GM23338 (cell line): ENCODE measurements around the gene SESN1. TPM values are rescaled to one million over a fixed set of nuclear protein-coding genes. Genes with fewer than 3 reads are reported as not detected.

Experiments
- ATAC-seq: fragments of 200-7000 bp; cut with Tn5 transposase; 3 replicates; pipeline ENCODE4 v1.9.1; 2020
- DNase-seq: peaks from one replicate; pipeline ENCODE4 v3.0.0-alpha.2; 2015; ENCODE audit warnings: low spot score
- H2AFZ ChIP-seq: fragments of 200-600 bp; sonication (generic); 2 replicates; pipeline ENCODE4 v1.8.0; 2016; ENCODE audit warnings: antibody characterized with exemption, mild to moderate bottlenecking, moderate library complexity
- H3F3A ChIP-seq: fragments of 200-600 bp; sonication (generic); replicated peaks from 2 replicates; pipeline ENCODE4 v1.8.0; 2017; ENCODE audit warnings: antibody characterized with exemption, mixed run types, low read depth
- H3K27ac ChIP-seq: fragments of 200-600 bp; sonication (generic); 2 replicates; pipeline ENCODE4 v1.6.1; 2016; ENCODE audit warnings: low read depth
- H3K27me3 ChIP-seq: fragments of 200-600 bp; sonication (generic); 2 replicates; pipeline ENCODE4 v1.8.0; 2016; ENCODE audit warnings: mild to moderate bottlenecking, mixed run types, moderate library complexity; ENCODE audit not compliant: insufficient read depth
- H3K36me3 ChIP-seq: fragments of 200-600 bp; sonication (generic); 2 replicates; pipeline ENCODE4 v1.8.0; 2016; ENCODE audit warnings: mild to moderate bottlenecking; ENCODE audit not compliant: insufficient read depth
- H3K4me1 ChIP-seq: fragments of 200-600 bp; sonication (generic); 2 replicates; pipeline ENCODE4 v1.8.0; 2016; ENCODE audit warnings: mild to moderate bottlenecking, moderate library complexity; ENCODE audit not compliant: insufficient read depth
- H3K4me2 ChIP-seq: fragments of 200-600 bp; sonication (generic); 2 replicates; pipeline ENCODE4 v1.7.1; 2017; ENCODE audit warnings: mixed run types
- H3K4me3 ChIP-seq: fragments of 200-600 bp; sonication (generic); 2 replicates; pipeline ENCODE4 v1.6.1; 2016; ENCODE audit warnings: mixed run types
- H3K79me2 ChIP-seq: fragments of 200-600 bp; sonication (generic); replicated peaks from 2 replicates; pipeline ENCODE4 v1.8.0; 2017; ENCODE audit warnings: mild to moderate bottlenecking; ENCODE audit not compliant: insufficient read depth
- H3K9me2 ChIP-seq: fragments of 200-600 bp; sonication (generic); 2 replicates; pipeline ENCODE4 v1.8.0; 2017; ENCODE audit not compliant: insufficient read depth
- H4K20me1 ChIP-seq: fragments of 200-600 bp; sonication (generic); replicated peaks from 2 replicates; pipeline ENCODE4 v1.8.0; 2017; ENCODE audit warnings: mild to moderate bottlenecking; ENCODE audit not compliant: insufficient read depth
- H3K27ac Mint-ChIP-seq: 2 replicates; pipeline ENCODE4 v1.8.0; 2020; ENCODE audit warnings: inconsistent platforms, mild to moderate bottlenecking, moderate library complexity, mixed read lengths
- H3K27me3 Mint-ChIP-seq: 3 replicates; pipeline ENCODE4 v1.8.0; 2022; ENCODE audit warnings: low read depth, mild to moderate bottlenecking, moderate library complexity, mixed read lengths, inconsistent platforms; ENCODE audit not compliant: insufficient read depth, poor library complexity
- H3K36me3 Mint-ChIP-seq: 3 replicates; pipeline ENCODE4 v1.8.0; 2021; ENCODE audit warnings: low read depth, mild to moderate bottlenecking, inconsistent platforms, moderate library complexity, mixed read lengths
- H3K4me1 Mint-ChIP-seq: 3 replicates; pipeline ENCODE4 v1.8.0; 2020; ENCODE audit warnings: mild to moderate bottlenecking, inconsistent platforms, mixed read lengths
- H3K4me3 Mint-ChIP-seq: 3 replicates; pipeline ENCODE4 v1.8.0; 2021; ENCODE audit warnings: moderate library complexity, mild to moderate bottlenecking, inconsistent platforms, mixed read lengths
- H3K9me3 Mint-ChIP-seq: 3 replicates; pipeline ENCODE4 v1.8.0; 2020; ENCODE audit warnings: moderate library complexity, mild to moderate bottlenecking, inconsistent platforms, mixed read lengths
- CREB1 ChIP-seq: fragments of 250-450 bp; sonication (Bioruptor Pico); IDR thresholded peaks from 2 replicates; pipeline ENCODE4 v1.5.0; 2020; ENCODE audit warnings: low read depth, mild to moderate bottlenecking, moderate library complexity
- EZH2 ChIP-seq: fragments of 200-600 bp; sonication (generic); IDR thresholded peaks from one replicate; pipeline ENCODE4 v1.8.0; 2017; ENCODE audit warnings: antibody characterized with exemption, mild to moderate bottlenecking, low read depth; ENCODE audit not compliant: unreplicated experiment
- EZH2phosphoT487 ChIP-seq: fragments of 200-600 bp; sonication (generic); IDR thresholded peaks from one replicate; pipeline ENCODE4 v1.8.1; 2018; ENCODE audit warnings: antibody characterized with exemption; ENCODE audit not compliant: unreplicated experiment
- JUNB ChIP-seq: IDR thresholded peaks from one replicate; pipeline ENCODE4 v1.6.1; 2016; ENCODE audit warnings: antibody characterized with exemption; ENCODE audit not compliant: unreplicated experiment
- NANOG ChIP-seq: IDR thresholded peaks from 2 replicates; pipeline ENCODE4 v1.6.1; 2016; ENCODE audit warnings: antibody characterized with exemption, borderline replicate concordance
- POLR2AphosphoS5 ChIP-seq: IDR thresholded peaks from 2 replicates; pipeline ENCODE4 v1.6.1; 2016; ENCODE audit warnings: antibody characterized with exemption, low read depth
- REST ChIP-seq: IDR thresholded peaks from one replicate; pipeline ENCODE4 v1.6.1; 2018; ENCODE audit warnings: antibody characterized with exemption; ENCODE audit not compliant: unreplicated experiment
- STAT1 ChIP-seq: IDR thresholded peaks from one replicate; pipeline ENCODE4 v1.6.1; 2016; ENCODE audit warnings: antibody characterized with exemption; ENCODE audit not compliant: unreplicated experiment
- ZNF114 ChIP-seq: fragments of 250-450 bp; sonication (Bioruptor Pico); IDR thresholded peaks from 2 replicates; pipeline ENCODE4 v1.5.0; 2020; ENCODE audit warnings: mild to moderate bottlenecking, moderate library complexity
- ZNF331 ChIP-seq: fragments of 250-450 bp; sonication (Bioruptor Pico); IDR thresholded peaks from 2 replicates; pipeline ENCODE4 v1.5.0; 2020; ENCODE audit warnings: low read depth, mild to moderate bottlenecking, moderate library complexity
- ZNF462 ChIP-seq: fragments of 250-450 bp; sonication (Bioruptor Pico); IDR thresholded peaks from 2 replicates; pipeline ENCODE4 v1.5.0; 2020; ENCODE audit warnings: mild to moderate bottlenecking, moderate library complexity
- polyA plus RNA-seq: library from polyadenylated mRNA; unstranded; fragments of >200 nt; fragmentation: Nextera tagmentation; extraction: Ambion mirVana; gene quantifications from 2 replicates; pipeline ENCODE4 v1.2.1, GENCODE V29; 2016
- total RNA-seq: library from RNA; depleted of rRNA; stranded (reverse); fragments of >200 nt; shearing (Covaris generic); gene quantifications from 2 replicates; pipeline ENCODE4 v1.2.3, GENCODE V29; 2014
- TF ChIP-seq, protein P1 (sequence below): IDR thresholded peaks from 2 replicates; pipeline ENCODE4 v1.6.1; 2016; ENCODE audit warnings: antibody characterized with exemption

The SESN1 gene
- total and polyA plus RNA-seq, 2 experiments from 2014 or later, result 26.2 to 36.4 TPM

GRCh38 chr6:109025639-109026038, 69.0 kb downstream of the SESN1 start:
- no peaks in the 10 kb centered on the region for H3K4me1 ChIP-seq
- no peak overlapping the region for H3K4me3 ChIP-seq
- H3K36me3 ChIP-seq, result no peaks in the 10 kb centered on the region
- no peaks in the 10 kb centered on the region for H3K36me3 Mint-ChIP-seq
- no peak for TF ChIP-seq NANOG
- TF ChIP-seq ZNF462 (CRISPR knock-in tag), result no peak
- TF ChIP-seq POLR2AphosphoS5, result no peak
- no peak for TF ChIP-seq STAT1
- TF ChIP-seq EZH2phosphoT487, result no peak
- TF ChIP-seq REST, result no peak
- no peak for TF ChIP-seq ZNF114
- TF ChIP-seq EZH2, result no peak
- TF ChIP-seq JUNB, result no peak
- TF ChIP-seq, protein P1, sequence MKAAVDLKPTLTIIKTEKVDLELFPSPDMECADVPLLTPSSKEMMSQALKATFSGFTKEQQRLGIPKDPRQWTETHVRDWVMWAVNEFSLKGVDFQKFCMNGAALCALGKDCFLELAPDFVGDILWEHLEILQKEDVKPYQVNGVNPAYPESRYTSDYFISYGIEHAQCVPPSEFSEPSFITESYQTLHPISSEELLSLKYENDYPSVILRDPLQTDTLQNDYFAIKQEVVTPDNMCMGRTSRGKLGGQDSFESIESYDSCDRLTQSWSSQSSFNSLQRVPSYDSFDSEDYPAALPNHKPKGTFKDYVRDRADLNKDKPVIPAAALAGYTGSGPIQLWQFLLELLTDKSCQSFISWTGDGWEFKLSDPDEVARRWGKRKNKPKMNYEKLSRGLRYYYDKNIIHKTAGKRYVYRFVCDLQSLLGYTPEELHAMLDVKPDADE, result no peak
- TF ChIP-seq ZNF331 (CRISPR knock-in tag), result no peak
- no peak for TF ChIP-seq CREB1 (CRISPR knock-in tag)
- ATAC-seq (no peak), DNase-seq (no peak)
- H3K4me3 Mint-ChIP-seq, result no peak overlapping the region
- H3K4me2 ChIP-seq, result no peak overlapping the region
- H3K9me3 Mint-ChIP-seq, result no peaks in the 10 kb centered on the region
- H3K79me2 ChIP-seq, result no peaks in the 10 kb centered on the region
- H4K20me1 ChIP-seq, result no peaks in the 10 kb centered on the region
- H3K27ac ChIP-seq, result no peak overlapping the region
- no peaks in the 10 kb centered on the region for H3K27me3 ChIP-seq
- H2AFZ ChIP-seq, result no peak overlapping the region
- peaks cover 4% of the 10 kb centered on the region for H3K27me3 Mint-ChIP-seq
- no peaks in the 10 kb centered on the region for H3F3A ChIP-seq
- H3K4me1 Mint-ChIP-seq, result peaks cover 4% of the 10 kb centered on the region; the same call in 1 of the 3 replicates
- H3K27ac Mint-ChIP-seq, result no peak overlapping the region
- H3K9me2 ChIP-seq, result no peaks in the 10 kb centered on the region
